Subcutaneous adipose tissue (tissue), 4 donors: ENCODE results near the gene KIF12. TPM values are rescaled to one million over a fixed set of nuclear protein-coding genes. Genes with fewer than 3 reads are reported as not detected.

Source experiments
- total RNA-seq, 4 donors: library from RNA; depleted of rRNA; stranded (reverse); fragments of >200 nt; gene quantifications; one replicate each; pipeline ENCODE4 v1.1.0, GENCODE V29; 2016
- TF ChIP-seq, protein P1 (sequence below): fragments of 450-650 bp; IDR thresholded peaks from one replicate; pipeline ENCODE4 v1.5.1; 2016; ENCODE audit warnings: low read depth, mild to moderate bottlenecking, control low read depth, antibody characterized with exemption, moderate library complexity

KIF12 gene
- total RNA-seq, 4 donors from 2014 or later, result not detected

DNA sequence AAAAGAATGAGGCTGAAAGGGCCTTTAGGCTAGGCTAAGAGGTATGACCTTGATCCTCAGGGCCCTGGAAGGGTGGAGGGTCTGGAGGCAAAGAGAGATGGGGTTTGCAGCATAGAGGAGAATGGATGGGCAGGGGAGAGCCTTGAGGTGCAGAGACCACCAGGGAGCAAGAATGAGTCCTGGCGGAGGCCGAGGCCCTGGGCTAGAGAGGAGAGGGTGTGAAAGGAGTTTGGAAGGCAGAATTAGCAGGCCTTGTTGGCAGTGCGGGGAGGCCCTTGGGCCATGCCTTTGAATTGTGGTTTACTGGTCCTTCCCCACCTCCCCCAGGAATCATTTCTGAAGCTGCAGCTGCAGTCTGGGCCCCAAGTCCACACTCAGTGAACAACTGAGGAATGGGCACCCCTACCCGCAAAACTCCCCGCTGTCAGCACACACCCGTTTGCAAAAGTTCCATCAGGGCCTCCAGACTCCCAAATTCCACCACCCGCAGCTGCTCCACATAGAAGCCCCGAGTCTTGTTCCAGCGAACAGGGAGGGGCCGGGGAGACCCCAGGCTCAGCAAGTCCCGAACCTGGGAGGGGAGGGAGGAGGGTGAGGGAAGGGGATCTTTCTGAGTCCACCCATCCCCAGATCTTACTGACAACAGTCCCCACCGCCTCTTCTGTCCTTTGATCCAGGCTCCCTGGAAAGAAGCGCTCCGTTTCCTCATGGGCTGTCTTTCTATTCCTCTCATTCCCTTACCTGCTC is 2.1 kb downstream of the KIF12 start:
- TF ChIP-seq, protein P1, sequence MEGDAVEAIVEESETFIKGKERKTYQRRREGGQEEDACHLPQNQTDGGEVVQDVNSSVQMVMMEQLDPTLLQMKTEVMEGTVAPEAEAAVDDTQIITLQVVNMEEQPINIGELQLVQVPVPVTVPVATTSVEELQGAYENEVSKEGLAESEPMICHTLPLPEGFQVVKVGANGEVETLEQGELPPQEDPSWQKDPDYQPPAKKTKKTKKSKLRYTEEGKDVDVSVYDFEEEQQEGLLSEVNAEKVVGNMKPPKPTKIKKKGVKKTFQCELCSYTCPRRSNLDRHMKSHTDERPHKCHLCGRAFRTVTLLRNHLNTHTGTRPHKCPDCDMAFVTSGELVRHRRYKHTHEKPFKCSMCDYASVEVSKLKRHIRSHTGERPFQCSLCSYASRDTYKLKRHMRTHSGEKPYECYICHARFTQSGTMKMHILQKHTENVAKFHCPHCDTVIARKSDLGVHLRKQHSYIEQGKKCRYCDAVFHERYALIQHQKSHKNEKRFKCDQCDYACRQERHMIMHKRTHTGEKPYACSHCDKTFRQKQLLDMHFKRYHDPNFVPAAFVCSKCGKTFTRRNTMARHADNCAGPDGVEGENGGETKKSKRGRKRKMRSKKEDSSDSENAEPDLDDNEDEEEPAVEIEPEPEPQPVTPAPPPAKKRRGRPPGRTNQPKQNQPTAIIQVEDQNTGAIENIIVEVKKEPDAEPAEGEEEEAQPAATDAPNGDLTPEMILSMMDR, result no peak

DNA sequence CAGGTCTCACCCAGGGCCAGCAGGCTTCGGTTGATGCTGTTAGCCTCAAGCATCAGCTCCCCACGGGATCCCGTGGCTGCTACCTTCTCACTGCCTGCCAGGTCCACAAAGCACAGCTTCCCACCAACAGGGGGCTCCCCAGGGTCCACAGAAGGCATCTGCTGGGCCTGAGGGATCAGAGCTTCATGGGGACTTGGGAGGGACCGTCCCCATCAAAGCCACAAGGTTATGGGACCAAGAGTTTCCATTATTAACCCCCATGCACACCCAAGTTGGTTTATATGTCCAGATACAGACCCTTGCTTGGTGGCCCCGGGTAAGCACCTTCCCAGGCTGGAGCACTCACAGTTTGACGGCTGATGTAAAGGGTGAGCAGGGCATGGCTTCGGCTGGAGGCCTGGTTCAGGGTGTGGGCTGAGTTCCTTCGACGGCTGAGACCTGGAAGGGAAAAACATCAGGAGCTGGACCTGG is 3.0 kb downstream of the KIF12 start:
- TF ChIP-seq, protein P1, result no peak

- TF ChIP-seq, protein P1, result no peak
Measured at GRCh38 chr9:114094971-114095370, 4.1 kb downstream of the KIF12 start.

DNA sequence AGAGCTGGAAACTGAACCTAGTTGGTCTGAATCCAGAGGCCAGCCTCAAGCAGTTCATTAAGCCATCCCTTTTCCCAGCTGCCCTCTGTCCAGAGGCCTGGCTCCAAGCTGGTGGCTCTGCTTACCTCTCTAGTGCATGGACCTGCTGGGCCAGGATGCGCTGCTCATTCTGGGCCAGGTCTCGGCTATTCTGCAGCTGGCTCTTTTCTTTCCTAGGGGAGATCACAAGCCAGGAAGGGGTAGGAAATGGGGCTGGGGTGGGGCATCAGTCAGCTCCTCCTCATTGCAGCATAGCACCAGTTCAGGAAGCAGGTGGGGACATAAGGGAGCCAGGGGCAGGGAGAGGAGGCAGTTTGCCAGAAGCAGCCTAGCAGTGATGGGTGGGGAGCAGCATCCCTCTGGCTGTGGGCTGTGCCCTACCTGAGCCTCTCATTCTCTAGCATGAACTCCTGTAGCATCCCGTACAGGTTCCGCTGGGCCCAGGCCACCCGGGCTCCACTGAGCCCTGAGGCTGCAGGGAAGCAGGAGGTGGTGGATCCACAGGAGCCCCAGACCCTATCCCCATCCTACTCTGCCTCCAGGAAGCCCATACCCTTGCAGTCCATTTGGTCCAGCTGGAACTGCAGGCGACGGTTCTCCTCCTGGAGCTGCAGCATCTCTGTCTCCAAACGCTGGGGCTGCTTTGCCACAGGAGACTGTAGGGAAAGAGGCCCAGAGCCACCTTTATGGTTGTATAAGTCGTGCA is 5.2 kb downstream of the KIF12 start:
- TF ChIP-seq, protein P1, result no peak

- TF ChIP-seq, protein P1, result no peak
Measured at GRCh38 chr9:114093031-114093471, 6.0 kb downstream of the KIF12 start.

DNA sequence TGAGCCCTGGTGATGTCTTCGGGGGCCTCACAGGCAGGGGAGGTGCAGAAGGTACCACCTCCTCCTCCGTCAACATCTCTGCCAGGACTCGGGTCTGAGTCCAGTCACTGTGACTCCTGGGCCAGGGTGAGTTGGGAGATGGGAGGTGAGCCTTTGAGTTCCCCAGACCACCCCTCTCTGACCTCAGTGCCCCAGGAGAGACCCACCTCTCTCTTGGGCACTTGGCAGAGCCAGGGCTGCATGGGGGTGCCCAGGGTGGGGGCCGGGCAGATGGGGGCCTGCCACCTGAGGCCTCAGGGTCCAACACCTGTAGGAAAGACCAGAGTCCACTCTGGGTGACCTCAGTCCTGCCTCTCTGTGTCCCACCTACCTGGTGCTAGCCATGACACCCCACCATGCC is 6.8 kb downstream of the KIF12 start:
- TF ChIP-seq, protein P1, result no peak

DNA sequence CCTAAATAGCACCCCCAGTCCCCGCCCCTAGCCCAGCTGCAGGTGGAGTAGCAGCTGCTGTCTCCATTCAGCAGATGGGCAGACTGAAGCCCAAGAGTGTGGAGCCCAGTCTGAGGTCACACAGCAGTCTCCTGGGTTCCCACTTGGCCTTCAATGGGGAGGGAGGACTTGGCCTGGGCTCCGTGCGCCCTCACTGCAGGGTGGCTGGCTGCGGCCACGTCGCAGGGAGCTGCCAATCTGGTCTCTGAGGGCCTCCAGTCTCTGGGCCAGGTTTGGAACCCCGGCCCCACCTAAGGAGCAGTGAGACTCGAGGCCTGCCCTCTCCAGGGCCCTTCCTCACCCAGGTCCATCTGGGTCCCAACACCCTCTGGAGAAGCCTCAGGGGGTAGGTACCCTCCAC is 7.4 kb downstream of the KIF12 start:
- TF ChIP-seq, protein P1, result no peak
